ENCODE measurements around the gene C16orf74.

DNA sequence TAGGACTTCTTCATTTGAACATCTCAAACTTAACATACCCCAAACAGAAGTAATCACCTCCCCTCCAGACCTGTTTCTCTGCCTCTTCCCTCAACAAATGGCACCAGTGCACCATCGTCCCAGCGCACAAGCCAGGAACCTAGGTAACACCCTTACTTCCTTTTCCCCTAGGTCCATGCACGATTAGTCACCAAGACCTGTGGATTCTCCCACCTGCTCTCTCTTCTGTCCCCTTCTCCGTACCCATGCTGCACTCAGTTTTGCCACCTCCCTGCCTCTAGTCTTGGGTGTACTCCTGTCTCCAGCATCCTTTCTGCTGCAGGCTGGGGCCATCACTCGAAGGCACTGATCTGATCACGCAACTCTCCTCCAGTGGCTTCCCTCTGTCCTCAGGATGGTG, 45.3 kb upstream of the C16orf74 start:
- TF ChIP-seq, protein P1, sequence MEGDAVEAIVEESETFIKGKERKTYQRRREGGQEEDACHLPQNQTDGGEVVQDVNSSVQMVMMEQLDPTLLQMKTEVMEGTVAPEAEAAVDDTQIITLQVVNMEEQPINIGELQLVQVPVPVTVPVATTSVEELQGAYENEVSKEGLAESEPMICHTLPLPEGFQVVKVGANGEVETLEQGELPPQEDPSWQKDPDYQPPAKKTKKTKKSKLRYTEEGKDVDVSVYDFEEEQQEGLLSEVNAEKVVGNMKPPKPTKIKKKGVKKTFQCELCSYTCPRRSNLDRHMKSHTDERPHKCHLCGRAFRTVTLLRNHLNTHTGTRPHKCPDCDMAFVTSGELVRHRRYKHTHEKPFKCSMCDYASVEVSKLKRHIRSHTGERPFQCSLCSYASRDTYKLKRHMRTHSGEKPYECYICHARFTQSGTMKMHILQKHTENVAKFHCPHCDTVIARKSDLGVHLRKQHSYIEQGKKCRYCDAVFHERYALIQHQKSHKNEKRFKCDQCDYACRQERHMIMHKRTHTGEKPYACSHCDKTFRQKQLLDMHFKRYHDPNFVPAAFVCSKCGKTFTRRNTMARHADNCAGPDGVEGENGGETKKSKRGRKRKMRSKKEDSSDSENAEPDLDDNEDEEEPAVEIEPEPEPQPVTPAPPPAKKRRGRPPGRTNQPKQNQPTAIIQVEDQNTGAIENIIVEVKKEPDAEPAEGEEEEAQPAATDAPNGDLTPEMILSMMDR (IDR thresholded peaks at IDR 0.05), result no peak
- no peak for TF ChIP-seq POLR2A (IDR thresholded peaks at IDR 0.05)
